GM21717 (cell line): ENCODE measurements around the gene DYNC2H1.

Experiments
- ATAC-seq: cut with Tn5 transposase; IDR thresholded peaks from one replicate; pipeline ENCODE4 v1.9.1; 2021; ENCODE audit warnings: mild to moderate bottlenecking, moderate library complexity; ENCODE audit not compliant: unreplicated experiment

Gene DYNC2H1

DNA sequence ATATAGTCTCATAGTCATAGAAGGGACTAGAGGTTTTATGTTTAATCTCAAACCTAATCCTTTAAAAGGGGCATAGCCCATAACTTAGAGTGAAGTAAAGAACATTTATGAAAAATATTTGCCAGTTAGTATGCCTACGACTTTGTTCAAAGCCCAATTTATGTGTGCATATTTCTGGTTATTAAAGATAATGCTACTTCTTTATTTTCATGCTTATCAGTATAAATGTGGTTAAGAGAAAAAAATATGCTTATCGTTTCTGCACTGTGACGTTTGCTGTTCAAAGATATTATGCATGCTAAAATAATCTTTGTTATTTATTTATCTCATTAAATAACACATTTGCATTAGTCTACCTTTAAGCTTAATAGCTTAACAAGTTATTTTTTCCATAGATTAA is 343.9 kb downstream of the DYNC2H1 start:
- ATAC-seq = no peak

- no peak for ATAC-seq
Observed at GRCh38 chr11:103453915-103454709, 344.9 kb downstream of the DYNC2H1 start.

DNA sequence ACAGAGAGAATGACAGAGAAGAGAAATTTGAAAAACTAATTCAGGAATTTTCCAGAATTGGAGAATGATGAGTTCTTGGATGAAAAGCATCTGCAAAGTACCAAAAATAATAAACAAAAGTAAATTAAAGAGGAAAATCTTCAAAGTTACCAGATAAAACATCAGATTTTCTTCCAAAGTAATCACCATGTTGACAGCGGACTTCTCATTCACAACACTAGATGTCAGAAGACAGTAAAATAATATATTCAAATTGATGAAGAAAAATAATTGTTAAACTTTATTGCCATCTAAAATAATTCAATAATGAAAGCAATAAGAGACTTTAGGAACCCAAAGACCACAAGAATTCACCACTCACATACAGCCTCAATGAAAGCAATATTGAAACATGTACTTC is 355.2 kb downstream of the DYNC2H1 start:
- no peak for ATAC-seq

- ATAC-seq = no peak
Observed at GRCh38 chr11:103465555-103466140, 356.4 kb downstream of the DYNC2H1 start.

DNA sequence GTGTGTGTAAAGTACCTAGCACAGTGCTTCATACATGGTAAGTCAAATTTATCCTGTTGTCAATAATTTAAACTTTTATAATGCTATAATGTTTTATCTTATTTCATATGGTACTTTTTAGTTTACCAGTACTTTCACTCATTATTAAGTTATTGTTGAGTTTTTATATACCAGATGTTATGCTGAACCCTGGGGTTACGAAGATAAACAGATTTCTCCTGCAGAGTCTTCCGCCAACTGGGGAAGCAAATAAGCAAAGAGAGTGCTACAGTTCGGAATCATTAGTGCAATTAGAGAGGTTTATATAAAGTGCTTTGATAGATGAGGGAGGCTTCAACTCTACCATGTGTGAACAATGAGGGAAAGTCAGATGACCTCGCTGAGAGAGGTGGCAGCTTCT is 362.3 kb downstream of the DYNC2H1 start:
- ATAC-seq = no peak

DNA sequence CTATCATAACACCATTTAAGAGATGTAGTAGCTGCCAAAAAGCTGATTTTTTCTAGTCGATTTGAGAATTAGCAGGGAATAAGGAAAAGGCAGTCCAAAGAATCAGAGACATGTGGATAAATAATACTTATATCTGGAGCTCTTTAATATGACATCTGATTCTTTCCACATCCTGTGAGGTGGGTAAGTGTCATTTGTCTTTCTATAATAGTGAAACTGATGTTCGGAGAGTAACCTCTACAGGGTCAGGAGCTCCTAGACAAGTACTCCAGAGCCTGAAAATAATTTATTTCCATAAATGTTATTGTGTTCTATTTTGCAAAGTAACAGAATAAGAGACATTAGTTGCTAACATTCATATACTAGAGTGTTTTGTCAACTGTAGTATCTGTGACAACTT is 367.6 kb downstream of the DYNC2H1 start:
- ATAC-seq = no peak

DNA sequence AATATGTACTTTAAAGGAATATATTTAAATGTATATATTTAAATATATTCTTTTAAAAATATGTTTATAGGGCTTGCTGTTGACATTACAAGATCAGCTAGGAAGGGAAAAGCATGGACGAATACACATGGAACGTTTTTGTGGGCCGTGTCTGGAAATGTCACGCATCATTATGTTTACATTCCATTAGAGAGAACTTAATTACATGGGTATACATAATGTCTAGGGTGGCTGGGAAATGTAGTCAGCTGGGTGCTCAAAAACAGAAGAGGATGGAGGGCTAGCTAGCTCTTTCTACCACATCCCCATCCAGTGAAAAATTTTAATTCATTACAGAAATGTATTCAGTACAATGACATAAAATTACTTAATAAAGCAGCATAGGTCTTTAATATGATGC is 371.2 kb downstream of the DYNC2H1 start:
- no peak for ATAC-seq

DNA sequence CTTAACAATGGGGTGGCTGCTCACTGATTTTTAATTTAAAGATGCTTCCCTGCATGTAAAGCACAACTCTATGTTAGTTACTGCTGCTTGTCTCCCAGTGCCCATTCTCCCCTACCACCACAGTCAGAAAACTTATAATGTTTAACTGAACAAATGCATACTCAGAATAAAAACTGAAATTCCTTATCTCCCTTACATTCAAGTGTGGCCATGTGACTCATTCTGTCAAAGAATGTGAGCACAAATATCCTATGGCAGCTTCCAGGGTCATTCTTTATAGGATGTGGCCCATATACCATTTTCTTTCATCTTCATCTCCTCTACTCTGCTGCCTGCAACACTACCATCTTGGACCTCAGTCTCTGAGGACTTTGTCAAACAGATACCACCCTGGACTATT is 374.8 kb downstream of the DYNC2H1 start:
- no peak for ATAC-seq

DNA sequence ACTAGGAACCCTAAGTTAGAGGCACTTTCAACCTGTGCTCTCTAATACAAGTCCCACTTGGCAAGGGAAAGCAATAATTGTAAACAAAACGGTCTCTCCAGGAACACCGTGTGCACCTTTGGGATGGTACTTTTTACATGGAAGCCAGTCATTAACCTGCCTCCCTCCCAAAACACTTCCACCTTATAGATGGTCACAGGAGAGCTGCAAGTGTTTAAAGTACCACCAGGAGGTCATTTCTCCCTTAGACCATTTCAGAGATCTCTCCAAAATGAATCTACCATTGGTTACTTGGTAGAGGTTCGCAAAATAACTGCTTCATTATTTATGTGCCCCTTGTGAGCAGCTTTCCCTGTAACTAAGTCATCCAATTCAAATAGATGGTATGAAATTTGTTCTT is 375.3 kb downstream of the DYNC2H1 start:
- no peak for ATAC-seq

- ATAC-seq = no peak
Observed at GRCh38 chr11:103486604-103487003, 377.4 kb downstream of the DYNC2H1 start.

GRCh38 chr11:103487113-103487512 is 377.9 kb downstream of the DYNC2H1 start:
- no peak for ATAC-seq

DNA sequence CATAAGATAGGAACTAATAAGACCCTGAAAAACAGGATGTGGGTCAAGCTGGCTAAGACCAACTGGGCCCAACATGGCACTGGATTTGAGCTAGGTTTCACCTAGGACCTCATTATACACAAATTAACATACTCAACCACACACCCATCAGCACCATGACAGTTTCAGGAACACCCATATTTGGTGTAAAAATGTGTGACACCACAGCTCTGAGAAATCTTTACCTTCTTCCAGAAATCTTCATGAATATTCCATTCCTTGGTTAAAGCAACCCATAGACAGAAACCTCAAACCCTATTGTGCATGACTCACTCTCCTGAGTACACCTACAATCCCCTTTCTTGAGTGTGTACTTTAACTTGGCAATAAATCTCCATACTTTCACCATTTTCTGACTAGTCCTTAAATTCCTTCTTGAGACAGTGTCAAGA is 378.8 kb downstream of the DYNC2H1 start:
- no peak for ATAC-seq

- no peak for ATAC-seq
Observed at GRCh38 chr11:103488579-103488978, 379.4 kb downstream of the DYNC2H1 start.

- ATAC-seq = no peak
Observed at GRCh38 chr11:103491777-103492176, 382.6 kb downstream of the DYNC2H1 start.

- ATAC-seq = no peak
Observed at GRCh38 chr11:103494491-103494890, 385.3 kb downstream of the DYNC2H1 start.

DNA sequence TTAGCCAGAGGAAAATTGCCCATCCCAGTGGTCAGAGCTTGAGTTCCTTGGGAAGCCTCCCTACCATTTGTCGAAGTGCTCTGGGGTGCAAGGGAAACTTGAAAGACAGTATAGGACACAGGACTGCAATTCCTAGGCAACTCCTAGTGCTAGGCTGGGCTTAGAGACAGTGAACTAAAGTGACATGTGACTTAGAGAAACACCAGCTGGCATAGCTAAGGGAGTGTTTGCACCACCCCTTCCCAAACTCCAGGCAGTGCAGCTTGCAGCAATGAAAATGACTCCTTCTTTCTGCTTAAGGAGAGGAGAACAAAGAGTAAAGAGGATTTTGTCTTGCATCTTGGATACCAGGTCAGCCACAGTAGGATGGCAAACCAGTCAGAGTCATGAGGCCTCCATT is 388.0 kb downstream of the DYNC2H1 start:
- no peak for ATAC-seq

- no peak for ATAC-seq
Observed at GRCh38 chr11:103499710-103500340, 390.6 kb downstream of the DYNC2H1 start.

DNA sequence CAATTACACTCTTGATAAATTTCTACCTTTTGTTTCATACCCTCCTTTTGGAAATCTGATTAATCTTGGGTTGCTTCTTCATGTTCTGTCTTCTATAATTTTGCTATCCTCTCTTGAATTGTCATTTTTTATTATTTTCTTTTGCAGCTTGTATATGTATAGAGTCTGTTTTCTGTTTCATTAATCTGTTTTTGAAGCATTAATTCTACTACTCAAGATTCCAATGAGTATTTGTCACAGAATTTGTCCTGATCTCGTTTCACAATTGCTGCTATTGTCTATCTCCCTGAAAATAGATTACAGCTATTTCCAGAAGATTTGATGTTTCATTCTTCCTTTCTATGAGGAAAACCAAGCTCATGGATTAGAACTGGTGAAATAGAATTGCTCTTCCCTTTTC is 406.1 kb downstream of the DYNC2H1 start:
- no peak for ATAC-seq

GRCh38 chr11:103520792-103521191 is 411.6 kb downstream of the DYNC2H1 start:
- ATAC-seq = no peak

- ATAC-seq = no peak
Observed at GRCh38 chr11:103525069-103525468, 415.8 kb downstream of the DYNC2H1 start.

DNA sequence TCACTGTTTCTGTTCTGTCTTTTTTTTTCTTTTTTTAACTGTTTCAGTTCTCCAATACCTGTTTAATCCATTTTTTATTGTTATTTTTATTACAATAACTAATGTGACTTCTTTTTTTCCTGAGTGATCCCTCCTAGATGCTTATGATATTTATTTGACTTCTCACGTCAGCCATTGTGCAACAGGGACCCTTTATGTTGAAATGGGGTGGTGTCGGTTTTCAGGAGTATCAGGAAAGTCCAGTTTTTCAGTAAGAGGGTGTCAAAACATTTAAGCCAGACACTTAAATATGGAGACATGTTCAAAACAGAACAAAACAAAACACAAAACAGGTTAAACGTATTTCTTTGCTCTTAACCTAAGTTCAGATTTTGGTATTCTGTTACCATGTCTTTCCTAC is 418.8 kb downstream of the DYNC2H1 start:
- no peak for ATAC-seq

DNA sequence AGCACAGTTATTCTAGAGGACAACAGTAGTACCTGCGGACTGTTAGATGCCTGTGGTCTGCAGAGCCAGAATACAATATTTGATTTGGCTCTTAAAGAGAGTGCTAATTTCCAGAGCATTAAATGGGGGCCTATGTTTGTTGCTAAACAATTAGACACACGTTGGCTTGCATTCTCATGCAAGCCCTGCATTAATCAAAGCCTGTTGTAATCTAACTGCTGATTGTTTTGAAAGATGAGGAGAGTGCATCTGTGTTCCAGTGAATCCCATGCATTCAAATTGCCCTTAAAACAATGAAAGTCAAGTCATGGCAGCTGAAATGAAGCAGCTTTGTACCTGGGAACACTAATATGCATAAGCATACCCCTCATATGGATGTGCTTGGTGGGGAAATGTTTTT is 419.4 kb downstream of the DYNC2H1 start:
- ATAC-seq = no peak
